OCI-LY1 (cell line): Measurements from ENCODE around the gene AMBRA1.

Experiments
- CTCF ChIP-seq: fragments of 200-600 bp; sonication (generic), shearing (Covaris generic); IDR thresholded peaks from 2 replicates; pipeline ENCODE4 v1.5.1; 2017; ENCODE audit warnings: mild to moderate bottlenecking, antibody characterized with exemption, low read length, moderate library complexity, mixed read lengths
- EZH2 ChIP-seq: fragments of 200-600 bp; sonication (generic), shearing (Covaris generic); IDR thresholded peaks from 2 replicates; pipeline ENCODE4 v1.8.0; 2017; ENCODE audit warnings: borderline replicate concordance, mixed run types, mild to moderate bottlenecking, antibody characterized with exemption, low read length, moderate library complexity, mixed read lengths

- no peak for TF ChIP-seq CTCF
- no peak for TF ChIP-seq EZH2
Observed at GRCh38 chr11:46366661-46367161, 227.1 kb downstream of the AMBRA1 start.
